ENCODE results near the gene PRKCA.

Gene PRKCA

DNA sequence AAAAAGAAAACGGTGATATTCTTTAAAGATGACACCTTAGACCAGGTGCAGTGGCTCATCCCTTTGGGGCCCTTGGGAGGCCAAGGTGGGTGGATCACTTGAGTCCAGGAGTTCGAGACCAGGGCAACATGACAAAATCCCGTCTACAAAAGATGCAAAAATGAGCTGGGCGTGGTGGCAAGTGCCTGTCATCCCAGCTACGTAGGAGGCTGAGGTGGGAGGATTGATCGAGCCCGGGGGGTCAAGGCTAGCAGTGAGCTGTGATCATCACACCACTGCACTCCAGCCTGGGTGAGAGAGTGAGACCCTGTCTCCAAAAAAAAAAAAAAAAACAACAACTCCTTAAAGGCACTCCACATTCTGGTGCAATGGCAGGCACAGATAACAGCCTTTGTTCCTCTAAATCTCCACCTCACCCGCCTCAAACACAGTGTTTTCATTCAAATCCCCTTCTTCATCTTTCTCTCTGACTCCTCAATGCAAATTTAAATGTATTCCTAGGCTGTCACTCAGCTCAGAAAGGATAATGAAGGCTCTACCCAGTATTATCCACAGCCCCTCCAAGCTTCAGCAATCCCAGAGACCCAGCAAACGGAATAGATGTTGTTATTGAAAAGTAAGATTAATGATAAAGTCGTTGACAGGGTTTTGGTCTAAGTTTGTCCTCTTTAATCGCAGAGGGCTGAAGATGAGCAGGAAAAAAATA, 476.3 kb downstream of the PRKCA start:
- no peak overlapping the region for H2BK120ac ChIP-seq (ENCODE audit: insufficient read depth, low read length, poor library complexity)
- no peak overlapping the region for H2AFZ ChIP-seq (ENCODE audit: insufficient read depth, low read length, poor library complexity)
- no peak overlapping the region for H3K4me2 ChIP-seq (ENCODE audit: low read length)
- no CpG with 5 or more reads among the region's 11 CpGs for WGBS (ENCODE audit: extremely low coverage, insufficient coverage, insufficient read length)
- H2BK5ac ChIP-seq (ENCODE audit: low read depth, low read length, poor library complexity): no peak overlapping the region
- H3K4ac ChIP-seq (ENCODE audit: low read depth, low read length): no peak overlapping the region
- H3K4me1 ChIP-seq (ENCODE audit: control insufficient read depth in 1 of 2, insufficient read depth in 2 of 2, low read length in 2 of 2): peaks cover 1 to 4% of the 10 kb centered on the region in 2 experiments
- no peak overlapping the region for H3K23ac ChIP-seq (ENCODE audit: low read length)
- H3K27me3 ChIP-seq (ENCODE audit: insufficient read depth, low read length): no peaks in the 10 kb centered on the region
- no peak overlapping the region for H3K14ac ChIP-seq (ENCODE audit: low read length)
- no peak overlapping the region for H3K27ac ChIP-seq (ENCODE audit: low read depth, low read length)
- H3K18ac ChIP-seq (ENCODE audit: low read length): no peak overlapping the region
- no peak for DNase-seq
- no peak overlapping the region for H2BK12ac ChIP-seq (ENCODE audit: low read length)
- no peaks in the 10 kb centered on the region for H3K36me3 ChIP-seq (ENCODE audit: control insufficient read depth in 1 of 2, insufficient read depth in 2 of 2, low read length in 2 of 2)
- no peak overlapping the region for H4K8ac ChIP-seq (ENCODE audit: low read depth, low read length)
- no peak overlapping the region for H4K91ac ChIP-seq (ENCODE audit: low read depth, low read length)
- no peak overlapping the region for H4K12ac ChIP-seq (ENCODE audit: low read depth, low read length)
- H3K79me1 ChIP-seq (ENCODE audit: low read length): no peaks in the 10 kb centered on the region
- no peak overlapping the region for H3K4me3 ChIP-seq (ENCODE audit: low read depth, low read length)
- H2AK5ac ChIP-seq (ENCODE audit: low read length): no peak overlapping the region
- no peak overlapping the region for H3K9ac ChIP-seq (ENCODE audit: low read length)
- H3K9me3 ChIP-seq (ENCODE audit: insufficient read depth, low read depth, low read length): peaks cover 1% of the 10 kb centered on the region
- H3K79me2 ChIP-seq (ENCODE audit: control insufficient read depth, insufficient read depth, low read length, poor library complexity): no peaks in the 10 kb centered on the region

DNA sequence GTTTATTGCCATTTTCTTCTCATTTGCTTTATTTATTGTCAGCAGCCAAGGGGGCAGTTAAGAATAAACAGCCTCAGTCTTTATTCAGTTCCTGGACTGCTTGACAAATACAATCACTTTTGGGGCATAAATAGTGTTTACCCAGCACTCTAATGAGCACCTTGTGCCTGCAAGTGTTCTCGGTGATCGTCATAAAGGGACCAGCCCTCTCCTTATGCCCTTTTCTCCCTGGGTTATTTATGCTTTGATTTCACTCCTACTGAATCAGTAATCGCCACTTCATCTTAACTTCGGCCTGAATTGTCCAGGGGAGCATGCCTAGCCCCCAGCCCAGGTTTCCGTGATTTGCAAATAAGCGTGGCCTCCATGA, 476.8 kb downstream of the PRKCA start:
- Histone ChIP-seq H2BK12ac (ENCODE audit: low read length) (no peak overlapping the region), H3K27ac (ENCODE audit: low read depth, low read length) (no peak overlapping the region), H3K4me3 (ENCODE audit: low read depth, low read length) (no peak overlapping the region), H3K27me3 (ENCODE audit: insufficient read depth, low read length) (no peaks in the 10 kb centered on the region), H2BK120ac (ENCODE audit: insufficient read depth, low read length, poor library complexity) (no peak overlapping the region), H3K14ac (ENCODE audit: low read length) (no peak overlapping the region), H3K4me2 (ENCODE audit: low read length) (no peak overlapping the region), H4K8ac (ENCODE audit: low read depth, low read length) (no peak overlapping the region), H3K79me2 (ENCODE audit: control insufficient read depth, insufficient read depth, low read length, poor library complexity) (no peaks in the 10 kb centered on the region), H3K36me3 (ENCODE audit: control insufficient read depth in 1 of 2, insufficient read depth in 2 of 2, low read length in 2 of 2) (no peaks in the 10 kb centered on the region), H3K18ac (ENCODE audit: low read length) (no peak overlapping the region), H2AK5ac (ENCODE audit: low read length) (no peak overlapping the region), H3K4ac (ENCODE audit: low read depth, low read length) (no peak overlapping the region), H3K4me1 (ENCODE audit: control insufficient read depth in 1 of 2, insufficient read depth in 2 of 2, low read length in 2 of 2) (peaks cover 1 to 4% of the 10 kb centered on the region in 2 experiments), H2BK5ac (ENCODE audit: low read depth, low read length, poor library complexity) (no peak overlapping the region), H2AFZ (ENCODE audit: insufficient read depth, low read length, poor library complexity) (no peak overlapping the region), H3K9ac (ENCODE audit: low read length) (no peak overlapping the region), H3K23ac (ENCODE audit: low read length) (no peak overlapping the region), H4K12ac (ENCODE audit: low read depth, low read length) (no peak overlapping the region), H3K79me1 (ENCODE audit: low read length) (no peaks in the 10 kb centered on the region), H3K9me3 (ENCODE audit: insufficient read depth, low read depth, low read length) (peaks cover 1% of the 10 kb centered on the region), H4K91ac (ENCODE audit: low read depth, low read length) (no peak overlapping the region)
- no peak for DNase-seq
- no CpG with 5 or more reads among the region's 6 CpGs for WGBS (ENCODE audit: extremely low coverage, insufficient coverage, insufficient read length)

DNA sequence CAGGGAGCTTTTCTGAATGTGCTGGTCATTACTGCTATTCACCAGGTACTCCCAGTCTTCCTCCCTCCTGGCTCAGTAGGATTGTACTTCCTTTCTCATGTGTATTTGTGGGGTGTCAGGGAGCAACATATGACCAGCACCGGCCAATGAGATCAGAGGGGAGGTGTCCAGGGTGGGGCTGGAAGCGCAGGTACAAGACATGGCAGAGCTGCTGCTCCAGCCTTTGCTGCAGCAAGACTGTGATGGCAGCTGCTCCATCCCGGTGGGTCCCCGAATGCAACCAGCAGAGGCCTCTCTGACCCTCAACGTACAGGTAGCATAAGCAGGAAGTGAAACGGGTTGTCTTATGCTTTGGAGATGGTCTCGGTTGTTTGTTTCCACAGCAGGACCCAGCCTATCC, 478.7 kb downstream of the PRKCA start:
- Histone ChIP-seq H3K4me2 (ENCODE audit: low read length) (no peak overlapping the region), H3K4me1 (ENCODE audit: control insufficient read depth in 1 of 2, insufficient read depth in 2 of 2, low read length in 2 of 2) (peaks cover 1 to 4% of the 10 kb centered on the region in 2 experiments), H4K91ac (ENCODE audit: low read depth, low read length) (no peak overlapping the region), H3K9ac (ENCODE audit: low read length) (no peak overlapping the region), H3K4ac (ENCODE audit: low read depth, low read length) (no peak overlapping the region), H3K14ac (ENCODE audit: low read length) (no peak overlapping the region), H2BK120ac (ENCODE audit: insufficient read depth, low read length, poor library complexity) (no peak overlapping the region), H3K9me3 (ENCODE audit: insufficient read depth, low read depth, low read length) (peaks cover 1% of the 10 kb centered on the region), H3K36me3 (ENCODE audit: control insufficient read depth in 1 of 2, insufficient read depth in 2 of 2, low read length in 2 of 2) (no peaks in the 10 kb centered on the region), H3K4me3 (ENCODE audit: low read depth, low read length) (no peak overlapping the region), H2AFZ (ENCODE audit: insufficient read depth, low read length, poor library complexity) (no peak overlapping the region), H2BK5ac (ENCODE audit: low read depth, low read length, poor library complexity) (no peak overlapping the region), H2BK12ac (ENCODE audit: low read length) (no peak overlapping the region), H3K27me3 (ENCODE audit: insufficient read depth, low read length) (no peaks in the 10 kb centered on the region), H3K18ac (ENCODE audit: low read length) (no peak overlapping the region), H2AK5ac (ENCODE audit: low read length) (no peak overlapping the region), H3K79me1 (ENCODE audit: low read length) (no peaks in the 10 kb centered on the region), H3K79me2 (ENCODE audit: control insufficient read depth, insufficient read depth, low read length, poor library complexity) (no peaks in the 10 kb centered on the region), H4K8ac (ENCODE audit: low read depth, low read length) (no peak overlapping the region), H3K27ac (ENCODE audit: low read depth, low read length) (no peak overlapping the region), H3K23ac (ENCODE audit: low read length) (no peak overlapping the region), H4K12ac (ENCODE audit: low read depth, low read length) (no peak overlapping the region)
- no CpG with 5 or more reads among the region's 7 CpGs for WGBS (ENCODE audit: extremely low coverage, insufficient coverage, insufficient read length)
- no peak for DNase-seq

DNA sequence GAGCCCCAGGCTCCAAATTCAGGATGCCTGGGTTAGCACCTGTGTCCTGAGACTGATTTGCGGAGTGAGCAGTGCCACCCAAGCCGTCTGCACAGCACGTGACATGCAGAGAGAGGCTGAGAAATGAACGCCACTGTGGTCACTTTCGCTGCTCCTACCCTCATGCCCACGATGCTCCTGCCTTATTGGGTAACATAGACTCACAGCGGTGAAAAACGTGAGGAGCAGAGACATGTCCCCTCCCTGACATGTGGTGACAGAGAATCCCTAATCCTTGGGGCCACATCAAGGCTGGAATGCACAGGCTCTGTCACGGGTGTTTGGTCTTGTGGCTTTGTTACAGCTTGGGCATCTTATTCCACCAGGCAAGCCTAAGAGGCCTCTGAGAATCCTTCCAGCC, 480.4 kb downstream of the PRKCA start:
- H3K4me1 ChIP-seq (ENCODE audit: control insufficient read depth in 1 of 2, insufficient read depth in 2 of 2, low read length in 2 of 2): peaks cover 0 to under 1% of the 10 kb centered on the region in 2 experiments
- no peak overlapping the region for H3K4ac ChIP-seq (ENCODE audit: low read depth, low read length)
- no peaks in the 10 kb centered on the region for H3K27me3 ChIP-seq (ENCODE audit: insufficient read depth, low read length)
- H3K9ac ChIP-seq (ENCODE audit: low read length): no peak overlapping the region
- no peak overlapping the region for H2BK12ac ChIP-seq (ENCODE audit: low read length)
- no peak overlapping the region for H3K4me3 ChIP-seq (ENCODE audit: low read depth, low read length)
- no peaks in the 10 kb centered on the region for H3K79me2 ChIP-seq (ENCODE audit: control insufficient read depth, insufficient read depth, low read length, poor library complexity)
- H2BK5ac ChIP-seq (ENCODE audit: low read depth, low read length, poor library complexity): no peak overlapping the region
- H3K4me2 ChIP-seq (ENCODE audit: low read length): no peak overlapping the region
- H2BK120ac ChIP-seq (ENCODE audit: insufficient read depth, low read length, poor library complexity): no peak overlapping the region
- H4K8ac ChIP-seq (ENCODE audit: low read depth, low read length): no peak overlapping the region
- H3K79me1 ChIP-seq (ENCODE audit: low read length): no peaks in the 10 kb centered on the region
- H3K27ac ChIP-seq (ENCODE audit: low read depth, low read length): no peak overlapping the region
- no peak overlapping the region for H4K12ac ChIP-seq (ENCODE audit: low read depth, low read length)
- H2AK5ac ChIP-seq (ENCODE audit: low read length): no peak overlapping the region
- H3K23ac ChIP-seq (ENCODE audit: low read length): no peak overlapping the region
- no peaks in the 10 kb centered on the region for H3K36me3 ChIP-seq (ENCODE audit: control insufficient read depth in 1 of 2, insufficient read depth in 2 of 2, low read length in 2 of 2)
- H4K91ac ChIP-seq (ENCODE audit: low read depth, low read length): no peak overlapping the region
- DNase-seq: no peak
- H2AFZ ChIP-seq (ENCODE audit: insufficient read depth, low read length, poor library complexity): no peak overlapping the region
- WGBS (ENCODE audit: extremely low coverage, insufficient coverage, insufficient read length): no CpG with 5 or more reads among the region's 9 CpGs
- H3K9me3 ChIP-seq (ENCODE audit: insufficient read depth, low read depth, low read length): no peaks in the 10 kb centered on the region
- no peak overlapping the region for H3K14ac ChIP-seq (ENCODE audit: low read length)
- no peak overlapping the region for H3K18ac ChIP-seq (ENCODE audit: low read length)

Data from trophoblast cell (in vitro differentiated cells and primary cell).